MG63 (cell line): ENCODE data around the gene UNC13B. TPM values are rescaled to one million over a fixed set of nuclear protein-coding genes. Genes with fewer than 3 reads are reported as not detected.
"Not testable (repeated sequence)": the region's sequence is repeated elsewhere in the genome, so short reads cannot be mapped to it uniquely, and the experiment has no call there.

Experiments
- DNase-seq: peaks from one replicate; pipeline ENCODE4 v3.0.0-alpha.2; 2020
- H3K27me3 ChIP-seq: fragments of 250-450 bp; sonication (Bioruptor Pico); 2 replicates; pipeline ENCODE4 v1.5.1; 2020; ENCODE audit warnings: mild to moderate bottlenecking, moderate library complexity
- H3K36me3 ChIP-seq: fragments of 250-450 bp; sonication (Bioruptor Pico); 2 replicates; pipeline ENCODE4 v1.5.1; 2020; ENCODE audit warnings: mild to moderate bottlenecking, moderate library complexity
- H3K4me3 ChIP-seq: fragments of 250-450 bp; sonication (Bioruptor Pico); 2 replicates; pipeline ENCODE4 v1.5.1; 2020; ENCODE audit warnings: mild to moderate bottlenecking, moderate library complexity
- H3K9me3 ChIP-seq: fragments of 250-450 bp; sonication (Bioruptor Pico); 2 replicates; pipeline ENCODE4 v1.5.1; 2020; ENCODE audit warnings: mild to moderate bottlenecking, moderate library complexity
- total RNA-seq: library from RNA; depleted of rRNA; stranded (reverse); fragments of >200 nt; shearing (Covaris generic); gene quantifications from 2 replicates; pipeline ENCODE4 v1.2.3, GENCODE V29; 2014; ENCODE audit warnings: low replicate concordance

Gene UNC13B
- total RNA-seq, 1 experiment from 2014 or later = 2.4 TPM

DNA sequence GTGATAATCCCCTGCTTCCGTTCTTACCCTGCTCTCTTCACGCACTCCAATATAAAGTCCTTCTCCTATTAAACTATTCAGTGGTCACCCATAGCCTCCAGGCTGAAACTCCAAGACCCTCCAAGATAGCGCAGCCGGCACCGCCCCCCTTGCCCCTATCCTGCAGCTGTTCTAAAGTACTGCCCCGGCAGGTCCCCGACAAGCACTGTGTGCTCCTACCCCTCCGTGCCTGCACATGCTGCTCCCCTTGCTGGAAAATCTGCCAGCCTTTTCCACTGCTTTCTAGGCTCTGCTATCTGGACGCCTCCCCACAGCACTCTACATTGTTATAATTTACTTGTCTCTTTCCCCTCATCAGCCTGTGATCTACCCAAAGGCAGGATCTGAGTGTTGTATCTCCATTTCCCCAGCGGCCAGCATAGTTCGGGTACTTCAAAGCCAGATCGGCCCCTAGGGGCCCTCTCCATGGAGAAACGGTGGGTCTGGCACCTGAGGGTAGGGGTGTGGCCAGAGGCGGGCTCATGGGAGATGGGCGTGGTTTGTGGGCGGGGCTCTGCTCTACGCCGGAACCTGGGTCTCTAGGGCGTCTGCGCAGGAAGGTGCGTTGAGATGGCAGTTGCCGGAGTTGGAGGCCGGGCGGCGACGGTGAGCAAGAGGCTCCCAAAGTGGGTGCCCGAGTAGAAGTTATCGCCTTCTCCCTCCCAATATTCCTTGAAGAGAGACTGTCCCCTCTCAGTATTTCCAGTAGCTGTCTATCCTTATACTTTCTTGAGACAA lies 244.6 kb downstream of the UNC13B start:
- H3K36me3 ChIP-seq = no peaks in the 10 kb centered on the region
- H3K4me3 ChIP-seq = no peak overlapping the region
- no peak for DNase-seq
- no peaks in the 10 kb centered on the region for H3K9me3 ChIP-seq
- no peaks in the 10 kb centered on the region for H3K27me3 ChIP-seq

DNA sequence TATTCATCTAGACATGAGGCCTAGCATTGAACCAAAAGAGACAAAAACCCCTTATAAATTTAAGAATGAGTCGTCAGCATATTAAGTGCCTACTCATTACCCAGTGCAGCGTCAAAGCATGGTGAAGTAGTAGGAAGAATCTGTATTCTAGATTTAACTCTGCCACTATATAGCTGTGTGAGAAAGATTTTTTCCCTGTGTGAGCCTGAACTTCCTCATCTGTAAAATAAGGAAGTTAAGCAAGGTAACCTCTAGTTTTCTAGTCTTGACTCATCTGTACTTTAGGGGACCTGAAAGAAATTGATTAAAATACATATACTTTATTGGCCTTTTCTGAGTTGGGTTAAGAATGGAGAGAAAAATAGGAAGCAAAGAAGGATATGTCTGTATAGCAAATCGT lies 246.0 kb downstream of the UNC13B start:
- DNase-seq = no peak
- Histone ChIP-seq H3K36me3 (no peaks in the 10 kb centered on the region), H3K9me3 (no peaks in the 10 kb centered on the region; the same call in 1 of the 2 replicates), H3K4me3 (no peak overlapping the region), H3K27me3 (no peaks in the 10 kb centered on the region)

DNA sequence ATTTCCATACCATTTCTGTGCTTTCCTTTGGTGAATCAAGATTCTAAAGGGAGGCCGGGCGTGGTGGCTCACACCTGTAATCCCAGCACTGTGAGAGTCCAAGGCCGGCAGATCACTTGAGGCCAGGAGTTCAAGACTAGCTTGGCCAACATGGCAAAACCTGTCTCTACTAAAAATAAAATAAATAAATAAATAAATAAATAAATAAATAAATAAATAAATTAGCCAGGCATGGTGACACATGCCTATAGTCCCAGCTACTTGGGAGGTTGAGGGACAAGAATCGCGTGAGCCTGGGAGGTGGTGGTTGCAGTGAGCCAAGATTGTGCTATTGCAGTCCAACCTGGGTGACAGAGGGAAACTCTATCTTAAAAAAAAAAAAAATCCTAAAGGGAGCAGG lies 247.6 kb downstream of the UNC13B start:
- not testable (repeated sequence) for H3K9me3 ChIP-seq, H3K27me3 ChIP-seq, H3K36me3 ChIP-seq, H3K4me3 ChIP-seq, DNase-seq

DNA sequence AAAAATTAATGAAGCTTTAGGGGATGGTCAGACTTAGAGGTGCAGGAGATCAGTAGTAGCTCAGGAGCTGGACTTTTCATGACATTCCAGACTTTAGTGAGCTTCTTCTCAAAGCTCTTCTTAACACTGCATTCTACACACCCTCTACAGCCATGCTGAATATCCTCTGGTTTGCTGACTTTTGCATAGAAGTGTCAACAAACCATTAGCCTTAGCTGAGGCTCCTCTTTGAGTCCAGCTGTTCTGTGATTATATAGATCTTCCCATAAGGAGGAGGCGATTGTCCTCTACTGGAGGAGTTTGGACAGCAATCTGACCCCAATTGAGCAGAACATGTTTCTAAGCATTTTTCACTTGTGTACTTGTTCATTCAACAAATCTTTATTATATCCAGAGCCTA lies 253.1 kb downstream of the UNC13B start:
- Histone ChIP-seq H3K9me3 (no peaks in the 10 kb centered on the region; the same call in 1 of the 2 replicates), H3K36me3 (no peaks in the 10 kb centered on the region), H3K4me3 (no peak overlapping the region), H3K27me3 (peaks cover 5% of the 10 kb centered on the region)
- no peak for DNase-seq

DNA sequence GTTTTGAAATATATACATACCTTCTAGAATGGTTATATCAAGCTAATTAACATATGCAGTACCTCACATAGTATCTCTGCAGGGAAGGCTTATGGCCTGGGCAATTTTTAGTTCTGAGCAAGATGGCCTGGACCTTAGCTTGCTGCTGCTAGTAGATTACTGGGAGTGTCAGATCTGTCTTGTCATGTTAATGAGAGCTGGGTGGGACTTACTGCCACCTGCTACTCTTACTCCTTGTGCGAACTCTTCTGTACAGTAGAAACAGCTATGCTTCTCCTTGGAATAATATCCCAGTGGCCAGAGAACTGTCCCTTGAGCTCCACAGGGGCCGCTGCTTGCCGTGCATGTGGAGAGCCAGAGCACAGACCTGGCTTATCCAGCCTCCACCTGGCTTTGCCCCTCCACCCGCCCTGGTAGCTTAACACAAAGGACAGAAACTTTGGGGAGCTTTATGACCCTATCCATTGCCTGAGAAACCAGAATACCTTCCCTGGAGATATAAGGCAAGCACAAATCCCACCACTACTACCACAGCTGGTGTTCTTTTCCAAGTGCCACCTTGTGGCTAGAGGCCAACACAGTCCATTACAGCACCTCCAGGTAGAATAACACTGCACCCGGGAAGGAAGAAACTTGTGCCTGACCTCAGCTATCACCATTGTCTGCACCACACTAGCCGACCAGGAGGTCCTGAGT lies 253.7 kb downstream of the UNC13B start:
- Histone ChIP-seq H3K27me3 (peaks cover 5% of the 10 kb centered on the region), H3K36me3 (no peaks in the 10 kb centered on the region), H3K9me3 (no peaks in the 10 kb centered on the region; the same call in 1 of the 2 replicates), H3K4me3 (no peak overlapping the region)
- DNase-seq = no peak

DNA sequence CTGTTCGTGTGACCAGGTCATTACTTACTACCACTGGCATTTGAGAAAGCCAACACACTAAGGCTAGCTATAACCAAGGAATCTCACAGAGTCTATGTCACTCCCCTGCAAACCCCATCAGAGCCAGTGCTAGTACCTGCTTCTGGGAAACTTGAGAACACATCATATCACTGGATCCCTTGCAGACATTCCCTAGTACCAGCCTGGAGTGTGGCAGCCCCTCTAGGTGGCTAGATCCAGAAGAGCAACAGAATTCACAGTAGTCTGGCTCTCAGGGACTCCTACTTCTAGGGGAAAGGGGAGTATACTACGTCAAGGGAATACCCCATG lies 254.3 kb downstream of the UNC13B start:
- Histone ChIP-seq H3K27me3 (peaks cover 7% of the 10 kb centered on the region), H3K9me3 (no peaks in the 10 kb centered on the region; the same call in 1 of the 2 replicates)
- DNase-seq = no peak

DNA sequence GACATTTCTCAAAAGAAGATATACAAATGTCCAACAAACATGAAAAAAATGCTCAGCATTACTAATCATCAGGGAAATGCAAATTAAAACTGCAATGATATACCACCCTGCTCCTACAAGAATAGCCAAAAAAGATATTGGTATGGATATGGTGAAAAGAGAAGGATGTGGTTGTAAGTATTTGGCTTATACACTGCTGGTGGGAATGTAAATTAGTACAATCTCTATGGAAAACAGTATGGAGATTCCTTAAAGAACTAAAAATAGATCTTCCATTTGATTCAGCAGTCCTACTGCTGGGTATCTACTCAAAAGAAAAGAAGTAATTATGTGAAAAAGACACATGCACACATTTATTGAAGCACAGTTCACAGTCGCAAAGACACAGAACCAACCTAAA lies 260.5 kb downstream of the UNC13B start:
- H3K36me3 ChIP-seq = no peaks in the 10 kb centered on the region
- H3K27me3 ChIP-seq = peaks cover 16% of the 10 kb centered on the region
- H3K9me3 ChIP-seq = no peaks in the 10 kb centered on the region
- H3K4me3 ChIP-seq = no peak overlapping the region
- DNase-seq = no peak

More for the DNA sequence above, 254.3 kb downstream of the UNC13B start:
- Histone ChIP-seq H3K36me3 (no peaks in the 10 kb centered on the region), H3K4me3 (no peak overlapping the region)

DNA sequence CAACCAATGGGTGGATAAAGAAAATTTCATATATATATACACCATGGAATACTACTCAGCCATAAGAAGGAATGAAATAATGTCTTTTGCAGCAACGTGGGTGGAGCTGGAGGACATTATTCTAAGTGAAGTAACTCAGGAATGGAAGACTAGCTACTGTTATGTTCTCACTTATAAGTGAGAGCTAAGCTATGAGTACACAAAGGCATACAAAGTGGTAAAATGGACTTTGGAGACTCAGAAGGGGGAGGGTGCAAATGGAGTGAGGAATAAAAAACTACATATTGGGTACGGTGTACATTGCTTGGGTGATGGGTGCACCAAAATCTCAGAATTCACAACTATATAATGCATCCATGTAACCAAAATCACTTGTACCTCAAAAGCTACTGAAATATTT lies 260.9 kb downstream of the UNC13B start:
- DNase-seq = no peak
- no peak overlapping the region for H3K4me3 ChIP-seq
- no peaks in the 10 kb centered on the region for H3K9me3 ChIP-seq
- no peaks in the 10 kb centered on the region for H3K36me3 ChIP-seq
- peaks cover 18% of the 10 kb centered on the region for H3K27me3 ChIP-seq

DNA sequence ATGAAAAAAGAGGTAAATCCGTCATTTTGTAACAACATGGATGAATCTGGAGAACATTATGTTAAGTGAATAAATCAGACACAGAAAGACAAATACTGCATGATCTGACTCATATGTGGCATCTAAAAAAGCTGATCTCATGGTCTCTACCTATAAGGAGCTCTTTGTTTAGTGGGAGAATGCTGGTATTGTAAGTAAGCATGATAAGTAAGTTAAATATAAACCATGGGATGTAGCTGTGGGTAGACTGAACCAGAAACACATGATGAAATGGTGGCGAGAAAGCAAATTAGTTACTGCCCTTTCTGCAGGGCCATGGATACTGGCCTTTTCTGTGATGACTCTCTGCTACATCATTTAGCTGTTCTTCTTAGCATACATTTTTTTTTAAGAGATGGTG lies 261.7 kb downstream of the UNC13B start:
- peaks cover 23% of the 10 kb centered on the region for H3K27me3 ChIP-seq
- H3K9me3 ChIP-seq = peaks cover 4% of the 10 kb centered on the region
- no peak for DNase-seq
- H3K36me3 ChIP-seq = no peaks in the 10 kb centered on the region
- no peak overlapping the region for H3K4me3 ChIP-seq

DNA sequence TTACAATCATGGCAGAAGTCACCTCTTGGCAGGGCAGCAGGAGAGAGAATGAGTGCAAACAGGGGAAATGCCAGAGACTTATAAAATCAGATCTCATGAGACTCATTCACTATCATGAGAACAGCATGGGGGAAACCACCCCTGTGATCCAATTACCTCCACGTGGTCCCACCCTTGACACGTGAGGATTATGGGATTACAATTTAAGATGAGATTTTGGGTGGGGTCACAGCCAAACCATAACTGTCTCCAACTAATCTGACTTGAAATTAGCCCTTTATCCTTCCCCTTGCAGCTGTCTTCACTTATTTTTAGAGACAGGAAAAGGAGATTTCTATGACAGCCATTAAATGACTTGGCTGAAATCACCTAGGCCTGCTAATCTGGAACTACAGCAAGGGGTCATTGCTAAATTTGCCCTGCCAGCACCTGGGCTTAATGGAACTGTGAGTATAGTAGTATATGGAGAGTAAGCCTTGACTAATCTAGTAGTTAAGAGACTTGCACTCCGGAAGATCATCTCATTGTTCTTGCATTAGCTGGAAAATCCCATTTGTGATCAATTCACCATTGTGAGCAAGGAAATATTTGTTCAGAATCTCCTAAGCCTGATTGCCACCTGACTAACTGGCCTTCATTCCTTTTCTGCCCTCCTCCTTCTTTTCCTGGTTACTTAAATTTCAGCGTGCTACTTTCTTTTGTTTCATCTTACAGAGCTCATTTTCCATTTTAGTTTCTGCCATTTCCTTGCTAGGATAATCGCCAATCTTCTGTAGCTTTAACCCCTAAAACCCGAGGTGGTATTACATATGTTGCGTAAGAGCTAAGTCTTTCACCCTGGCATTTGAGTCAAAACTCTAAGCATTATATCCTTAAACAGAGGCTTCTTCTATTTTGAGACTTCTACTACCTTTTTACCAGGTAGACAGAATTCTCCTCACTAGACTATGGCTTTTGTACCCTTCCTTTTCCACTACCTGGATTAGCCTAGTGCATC lies 262.8 kb downstream of the UNC13B start:
- H3K27me3 ChIP-seq = peaks cover 21% of the 10 kb centered on the region
- H3K4me3 ChIP-seq = no peak overlapping the region
- no peaks in the 10 kb centered on the region for H3K36me3 ChIP-seq
- DNase-seq = no peak
- H3K9me3 ChIP-seq = peaks cover 9% of the 10 kb centered on the region

DNA sequence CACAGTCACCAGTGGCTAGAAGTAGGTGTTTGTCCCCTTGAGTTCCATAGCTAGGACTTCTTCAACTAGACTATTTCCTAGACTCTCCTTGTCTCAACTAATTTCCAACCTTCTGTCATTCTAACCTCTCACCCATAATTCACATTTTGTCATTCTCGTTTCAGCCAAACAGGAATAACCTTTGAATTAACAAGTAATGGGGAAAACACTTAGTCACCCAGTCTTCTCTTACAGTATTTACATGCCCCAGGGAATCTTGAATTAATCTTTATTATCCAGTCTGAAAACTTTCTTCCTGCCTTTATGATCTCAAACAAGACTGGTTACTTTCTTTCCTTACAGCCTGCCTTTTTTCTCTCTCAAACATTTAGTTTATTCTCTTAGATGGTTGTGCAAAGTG lies 264.8 kb downstream of the UNC13B start:
- H3K9me3 ChIP-seq = peaks cover 11% of the 10 kb centered on the region
- no peaks in the 10 kb centered on the region for H3K36me3 ChIP-seq
- DNase-seq = no peak
- H3K27me3 ChIP-seq = peaks cover 15% of the 10 kb centered on the region
- H3K4me3 ChIP-seq = no peak overlapping the region

DNA sequence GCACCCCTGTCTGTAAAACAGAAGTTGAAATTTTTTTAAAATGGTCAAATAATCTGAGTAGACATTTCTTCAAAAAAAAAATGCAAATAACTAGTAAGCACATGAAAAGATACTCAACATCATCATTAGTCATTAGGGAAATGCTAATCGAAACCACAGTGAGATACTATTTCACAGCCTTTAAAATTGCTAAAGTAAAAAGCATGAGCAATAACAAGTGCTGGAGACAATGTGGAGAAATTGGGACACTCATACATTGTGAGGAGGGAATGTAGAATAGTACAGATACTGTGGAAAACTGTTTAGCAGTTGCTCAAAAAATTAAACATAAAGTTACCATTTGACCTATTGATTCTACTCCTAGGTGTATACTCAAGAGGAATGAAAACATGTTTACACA lies 269.7 kb downstream of the UNC13B start:
- DNase-seq = no peak
- H3K36me3 ChIP-seq = no peaks in the 10 kb centered on the region
- H3K27me3 ChIP-seq = peaks cover 39% of the 10 kb centered on the region
- peaks cover 12% of the 10 kb centered on the region for H3K9me3 ChIP-seq
- H3K4me3 ChIP-seq = no peak overlapping the region

DNA sequence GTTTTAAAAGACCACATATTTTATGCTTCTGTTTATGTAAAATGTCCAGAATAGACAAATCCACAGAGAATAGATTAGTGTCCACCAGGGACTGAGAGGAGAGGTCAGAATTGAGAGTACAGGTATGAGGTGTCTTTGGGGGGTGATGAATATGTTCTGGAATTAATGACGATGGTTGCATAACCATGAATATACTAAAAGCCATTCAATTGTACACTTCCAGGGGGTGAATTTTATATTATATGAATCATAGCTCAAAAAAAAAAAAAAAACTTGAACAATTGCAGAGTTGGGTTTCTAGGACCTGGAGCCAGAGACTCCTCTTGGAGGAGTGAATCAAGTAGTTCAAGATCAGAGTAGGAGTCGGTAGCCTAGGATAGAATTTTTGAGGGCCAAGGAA lies 270.3 kb downstream of the UNC13B start:
- Histone ChIP-seq H3K9me3 (peaks cover 12% of the 10 kb centered on the region), H3K27me3 (peaks cover 36% of the 10 kb centered on the region), H3K36me3 (no peaks in the 10 kb centered on the region), H3K4me3 (no peak overlapping the region)
- no peak for DNase-seq

DNA sequence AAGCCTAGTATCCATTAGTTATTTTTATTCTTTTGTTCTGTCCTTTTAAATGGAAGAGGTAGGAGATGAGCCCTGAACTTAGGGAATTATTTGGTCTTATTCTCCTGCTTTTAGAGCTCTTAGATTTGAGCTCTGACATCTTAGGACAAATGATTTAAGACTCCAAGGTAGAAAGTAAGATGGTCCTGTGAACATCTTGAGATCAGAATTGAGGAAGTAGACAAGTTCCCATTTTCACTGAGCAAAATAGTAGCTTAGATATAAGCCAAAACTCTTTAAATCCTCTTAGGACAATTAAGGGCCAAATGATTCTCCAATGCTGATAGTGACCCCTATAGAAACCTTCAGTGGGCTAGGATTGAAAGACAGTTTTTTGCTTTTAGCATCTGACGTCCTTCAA lies 275.1 kb downstream of the UNC13B start:
- Histone ChIP-seq H3K36me3 (no peaks in the 10 kb centered on the region), H3K4me3 (no peak overlapping the region), H3K9me3 (no peaks in the 10 kb centered on the region), H3K27me3 (peaks cover 24% of the 10 kb centered on the region)
- DNase-seq = no peak

DNA sequence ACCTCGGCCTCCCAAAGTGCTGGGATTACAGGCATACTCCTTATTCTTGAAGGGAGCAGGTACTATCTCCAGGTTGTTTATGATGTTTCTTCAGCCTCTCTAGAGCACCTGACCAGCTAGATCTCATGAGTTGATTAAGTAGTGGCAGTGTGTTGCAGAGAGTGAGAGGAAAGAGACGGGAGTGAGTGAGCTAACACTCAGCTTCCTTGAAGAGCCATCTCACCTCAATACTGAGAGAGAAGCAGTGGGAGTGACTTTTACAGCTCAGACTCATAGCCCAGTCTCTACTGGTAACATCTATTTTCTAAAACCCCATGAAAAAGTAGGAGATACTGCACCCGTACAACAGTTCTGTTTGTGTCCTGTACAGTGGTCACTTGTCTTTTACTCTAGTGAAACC lies 284.2 kb downstream of the UNC13B start:
- Histone ChIP-seq H3K9me3 (no peaks in the 10 kb centered on the region), H3K27me3 (peaks cover 36% of the 10 kb centered on the region), H3K4me3 (no peak overlapping the region), H3K36me3 (no peaks in the 10 kb centered on the region)
- no peak for DNase-seq

DNA sequence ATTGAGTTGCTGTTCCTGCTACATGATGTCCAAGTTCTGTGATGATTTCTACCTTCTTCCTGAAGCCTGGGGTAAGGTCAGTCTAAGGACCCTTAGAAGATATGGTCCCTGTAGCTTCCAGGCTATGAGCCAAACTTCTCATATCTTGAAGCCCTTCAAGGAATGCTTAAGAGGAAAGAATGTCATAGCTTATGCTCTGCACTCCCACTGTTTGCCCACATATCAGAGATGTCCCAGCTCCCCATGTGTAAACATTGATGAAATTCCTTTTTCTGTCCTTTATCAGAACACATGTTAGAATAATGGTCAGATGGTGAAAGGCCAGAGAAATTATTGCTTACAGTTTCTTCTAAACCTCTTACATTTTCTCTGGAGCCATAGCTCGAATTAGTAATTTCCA lies 286.7 kb downstream of the UNC13B start:
- H3K4me3 ChIP-seq = no peak overlapping the region
- no peaks in the 10 kb centered on the region for H3K9me3 ChIP-seq
- DNase-seq = no peak
- no peaks in the 10 kb centered on the region for H3K36me3 ChIP-seq
- peaks cover 47% of the 10 kb centered on the region for H3K27me3 ChIP-seq

DNA sequence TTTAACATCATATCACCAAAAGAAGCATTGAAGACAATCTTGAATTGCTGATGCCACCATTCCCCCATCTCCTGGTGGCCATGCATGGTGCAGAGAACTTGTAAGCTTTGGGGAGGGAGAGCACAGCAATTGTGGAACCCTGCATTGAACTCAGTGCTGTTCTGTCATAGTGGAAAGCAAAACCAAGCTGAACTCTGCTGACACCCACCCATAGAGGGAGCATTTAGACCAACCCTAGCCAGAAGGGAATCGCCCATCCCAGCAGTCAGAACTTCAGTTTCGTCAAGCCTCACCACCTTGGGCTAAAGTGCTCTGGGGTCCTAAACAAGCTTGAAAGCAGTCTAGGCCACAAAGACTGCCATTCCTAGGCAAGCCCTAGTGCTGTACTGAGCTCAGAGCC lies 290.7 kb downstream of the UNC13B start:
- Histone ChIP-seq H3K36me3 (no peaks in the 10 kb centered on the region), H3K27me3 (peaks cover 51% of the 10 kb centered on the region), H3K9me3 (no peaks in the 10 kb centered on the region), H3K4me3 (no peak overlapping the region)
- no peak for DNase-seq
